NOMO-1 treated with dmso at 0.1 percent for 144 hours (cell line): ENCODE measurements around the gene KRTAP5-9.
"Not testable (repeated sequence)": the region's sequence is repeated elsewhere in the genome, so short reads cannot be mapped to it uniquely, and the experiment has no call there.

ENCODE experiments used
- DNase-seq: peaks from one replicate; lab custom pipeline; 2025; ENCODE audit not compliant: unreplicated experiment; lab: John Stamatoyannopoulos, UW

KRTAP5-9 gene

DNA sequence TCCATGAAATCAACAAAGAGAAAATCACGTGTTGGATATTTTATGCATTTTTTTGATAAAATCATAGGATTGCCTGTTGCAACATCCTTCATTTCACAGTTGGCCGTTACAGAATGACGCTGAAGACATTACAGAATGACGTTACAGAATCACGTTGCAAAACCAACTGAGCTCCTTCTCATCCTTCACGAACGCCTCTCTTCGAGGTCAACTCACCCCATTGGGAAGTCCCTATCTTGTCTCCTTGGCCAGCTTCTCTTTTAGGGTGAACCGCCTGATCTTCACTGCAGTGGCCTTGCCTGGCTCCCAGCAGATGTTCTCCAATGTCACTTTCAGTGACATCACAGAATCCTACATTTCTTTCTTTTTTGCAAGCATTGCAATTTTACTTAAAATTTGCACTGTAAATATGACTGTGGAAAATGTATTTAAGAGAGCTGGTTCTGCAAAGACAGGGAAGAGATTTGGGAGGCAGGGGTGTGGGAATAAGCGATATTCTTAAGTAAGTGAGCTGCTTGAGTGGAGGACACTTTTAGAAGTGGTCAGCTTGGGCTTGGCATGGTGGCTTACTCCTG, 16.1 kb upstream of the KRTAP5-9 start:
- no peak for DNase-seq

DNA sequence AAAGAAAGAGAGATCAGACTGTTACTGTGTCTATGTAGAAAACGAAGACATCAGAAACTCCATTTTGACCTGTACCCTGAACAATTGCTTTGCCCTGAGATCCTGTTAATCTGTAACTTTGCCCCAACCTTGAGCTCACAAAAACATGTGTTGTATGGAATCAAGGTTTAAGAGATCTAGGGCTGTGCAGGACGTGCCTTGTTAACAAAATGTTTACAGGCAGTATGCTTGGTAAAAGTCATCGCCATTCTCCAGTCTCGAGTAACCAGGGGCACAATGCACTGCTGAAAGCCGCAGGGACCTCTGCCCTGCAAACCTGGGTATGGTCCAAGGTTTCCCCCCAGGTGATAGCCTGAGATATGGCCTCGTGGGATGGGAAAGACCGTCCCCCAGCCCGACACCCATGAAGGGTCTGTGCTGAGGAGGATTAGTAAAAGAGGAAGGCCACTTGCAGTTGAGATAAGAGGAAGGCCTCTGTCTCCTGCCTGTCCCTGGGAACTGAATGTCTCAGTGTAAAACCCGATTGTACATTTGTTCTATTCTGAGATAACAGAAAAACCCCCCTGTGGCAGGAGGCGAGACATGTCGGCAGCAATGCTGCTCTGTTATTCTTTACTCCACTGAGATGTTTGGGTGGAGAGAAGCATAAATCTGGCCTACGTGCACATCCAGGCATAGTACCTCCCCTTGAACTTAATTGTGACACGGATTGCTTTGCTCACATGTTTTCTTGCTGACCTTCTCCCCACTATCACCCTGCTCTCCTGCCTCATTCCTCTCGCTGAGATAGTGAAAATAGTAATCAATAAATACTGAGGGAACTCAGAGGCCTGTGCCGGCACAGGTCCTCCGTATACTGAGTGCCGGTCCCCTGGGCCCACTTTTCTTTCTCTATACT, 13.3 kb upstream of the KRTAP5-9 start:
- not testable (repeated sequence) for DNase-seq

DNA sequence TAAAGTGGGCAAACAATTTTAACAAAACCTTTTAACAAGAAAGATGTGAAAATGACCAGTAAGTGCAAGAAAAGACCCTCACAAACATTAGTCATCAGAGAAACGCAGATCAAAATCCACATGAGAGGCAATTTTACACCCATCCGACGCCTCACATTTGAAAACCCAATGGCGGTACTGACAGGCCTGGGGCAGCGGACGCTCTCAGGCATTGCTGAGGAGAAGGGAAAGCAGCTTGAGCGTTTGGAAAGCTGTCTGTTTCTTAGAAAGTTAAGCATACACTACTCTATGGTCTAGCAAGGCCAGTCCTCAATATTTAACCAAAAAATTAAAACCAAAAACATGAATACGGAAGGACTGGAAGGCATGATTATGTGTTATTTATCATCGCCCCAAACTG, 12.4 kb upstream of the KRTAP5-9 start:
- no peak for DNase-seq

DNA sequence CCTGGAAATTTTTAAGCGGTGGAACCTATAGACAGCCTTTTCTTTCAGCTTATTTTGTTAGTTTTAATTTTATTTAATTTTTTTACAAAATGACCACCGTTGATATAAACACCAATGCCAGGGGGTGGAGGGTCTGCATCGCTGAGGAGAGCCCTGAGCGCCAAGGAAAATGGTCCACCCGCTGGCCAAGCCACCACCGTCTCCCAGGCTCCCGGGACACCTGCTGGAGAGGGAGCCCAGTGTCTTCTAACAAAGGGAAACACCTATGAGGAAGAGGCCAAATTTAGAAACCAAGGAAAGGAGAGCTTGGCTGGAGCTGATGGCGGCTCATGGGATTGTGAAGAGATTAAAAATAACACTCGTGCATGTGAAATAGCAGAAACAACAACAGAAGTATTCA, 10.7 kb upstream of the KRTAP5-9 start:
- no peak for DNase-seq

DNA sequence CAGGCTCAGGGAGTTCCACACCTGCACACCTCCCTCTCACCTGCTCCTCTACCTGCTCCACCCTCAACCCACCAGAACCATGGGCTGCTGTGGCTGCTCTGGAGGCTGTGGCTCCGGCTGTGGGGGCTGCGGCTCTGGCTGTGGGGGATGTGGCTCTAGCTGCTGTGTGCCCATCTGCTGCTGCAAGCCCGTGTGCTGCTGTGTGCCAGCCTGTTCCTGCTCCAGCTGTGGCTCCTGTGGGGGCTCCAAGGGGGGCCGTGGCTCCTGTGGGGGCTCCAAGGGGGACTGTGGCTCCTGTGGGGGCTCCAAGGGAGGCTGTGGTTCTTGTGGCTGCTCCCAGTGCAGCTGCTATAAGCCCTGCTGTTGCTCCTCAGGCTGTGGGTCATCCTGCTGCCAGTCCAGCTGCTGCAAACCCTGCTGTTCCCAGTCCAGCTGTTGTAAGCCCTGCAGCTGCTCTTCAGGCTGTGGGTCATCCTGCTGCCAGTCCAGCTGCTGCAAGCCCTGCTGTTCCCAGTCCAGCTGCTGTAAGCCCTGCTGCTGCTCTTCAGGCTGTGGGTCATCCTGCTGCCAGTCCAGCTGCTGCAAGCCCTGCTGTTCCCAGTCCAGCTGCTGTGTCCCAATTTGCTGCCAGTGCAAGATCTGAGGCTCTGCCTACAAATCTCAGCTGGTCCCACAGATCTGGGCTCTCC, 10.1 kb upstream of the KRTAP5-9 start, which contains the start of gene KRTAP5-8:
Gene KRTAP5-8 (plus strand): TSS at position 49 of the 689 bp plus-strand sequence. CDS start 31 bp downstream, at position 80.
- not testable (repeated sequence) for DNase-seq

DNA sequence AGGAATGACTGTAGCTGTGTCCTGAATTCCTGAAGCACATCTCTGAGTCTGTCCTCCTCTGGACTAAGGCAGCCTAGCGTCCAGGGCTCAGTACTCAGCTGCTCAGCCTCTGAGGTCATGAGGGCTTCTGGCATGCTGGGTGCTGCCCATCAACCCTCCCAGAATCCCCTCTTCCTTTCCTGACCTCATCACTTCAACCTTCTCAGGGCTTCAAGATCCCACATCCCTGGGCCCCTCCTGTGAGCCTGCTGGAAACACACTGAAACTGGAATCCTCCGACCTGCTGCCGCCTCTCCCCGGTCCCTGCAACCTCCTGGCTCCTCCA, 9.6 kb upstream of the KRTAP5-9 start:
- no peak for DNase-seq

DNA sequence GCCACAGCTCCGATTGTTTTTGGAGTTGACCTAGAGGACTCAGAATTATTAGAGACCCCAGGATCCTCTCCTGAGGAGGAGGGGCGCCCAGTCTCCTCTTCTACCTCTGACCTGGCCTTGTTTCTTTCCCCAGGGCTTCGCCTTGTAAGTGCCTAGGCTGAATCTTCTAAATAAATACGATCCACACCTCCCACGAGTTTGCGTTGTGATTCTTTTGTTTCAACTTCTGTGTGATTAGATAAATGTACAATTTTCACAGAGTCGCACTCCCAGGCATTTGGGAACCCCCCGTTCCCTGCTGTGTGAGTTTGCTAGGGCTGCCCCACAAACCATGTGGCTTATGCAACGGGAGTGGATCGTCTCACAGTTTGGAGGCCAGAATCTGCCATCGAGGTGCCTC, 9.2 kb upstream of the KRTAP5-9 start:
- no peak for DNase-seq

DNA sequence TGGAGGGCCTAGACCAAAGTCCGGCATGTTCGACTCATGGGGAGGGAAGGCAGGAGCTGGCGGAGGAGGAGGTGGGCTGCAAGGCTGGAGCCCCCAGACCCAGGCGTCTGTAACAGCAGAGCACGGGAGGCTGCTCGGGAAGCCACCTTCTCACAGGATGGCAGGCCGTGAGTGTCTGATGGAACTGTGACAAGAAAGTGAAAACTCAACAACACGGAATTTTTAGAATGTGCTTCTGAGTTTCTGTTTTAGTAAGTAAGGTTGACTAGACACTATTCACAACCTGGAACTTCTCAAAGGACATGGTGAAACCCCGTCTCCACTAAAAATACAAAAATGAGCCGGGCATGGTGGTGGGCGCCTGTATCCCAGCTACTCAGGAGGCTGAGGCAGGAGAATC, 8.2 kb upstream of the KRTAP5-9 start:
- DNase-seq: not testable (repeated sequence)

DNA sequence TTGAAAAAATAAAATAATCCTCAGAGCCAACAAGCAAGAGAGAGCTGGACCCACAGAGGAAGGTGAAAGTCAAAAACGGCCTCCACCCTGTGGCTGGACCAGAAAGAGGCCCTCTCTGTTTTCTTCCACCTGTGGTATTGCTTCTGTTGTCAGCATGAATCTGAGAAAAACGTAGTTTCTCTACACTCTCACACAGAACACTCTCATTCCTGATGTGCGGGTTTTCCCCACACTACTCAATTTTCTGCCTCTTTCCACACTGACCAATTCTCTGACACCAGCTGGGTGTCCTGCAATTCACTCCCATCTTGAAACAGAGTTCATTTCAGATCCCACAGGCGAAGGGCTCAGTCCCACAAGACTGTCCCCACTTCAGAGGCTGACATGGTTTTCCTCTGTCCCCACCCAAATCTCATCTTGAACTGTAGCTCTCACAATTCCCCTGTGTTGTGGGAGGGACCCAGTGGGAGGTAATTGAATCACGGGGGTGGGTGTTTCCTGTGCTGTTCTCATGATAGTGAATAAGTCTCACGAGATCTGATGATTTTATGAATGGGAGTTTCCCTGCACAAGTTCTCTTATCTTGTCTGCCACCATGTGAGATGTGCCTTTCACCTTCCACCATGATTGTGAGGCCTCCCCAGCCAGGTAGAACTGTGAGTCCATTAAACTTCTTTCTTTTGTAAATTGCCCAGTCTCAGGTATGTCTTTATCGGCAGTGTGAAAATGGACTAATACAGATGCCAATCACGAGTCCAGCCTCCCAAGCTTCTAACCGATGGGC, 7.5 kb upstream of the KRTAP5-9 start:
- DNase-seq: not testable (repeated sequence)

DNA sequence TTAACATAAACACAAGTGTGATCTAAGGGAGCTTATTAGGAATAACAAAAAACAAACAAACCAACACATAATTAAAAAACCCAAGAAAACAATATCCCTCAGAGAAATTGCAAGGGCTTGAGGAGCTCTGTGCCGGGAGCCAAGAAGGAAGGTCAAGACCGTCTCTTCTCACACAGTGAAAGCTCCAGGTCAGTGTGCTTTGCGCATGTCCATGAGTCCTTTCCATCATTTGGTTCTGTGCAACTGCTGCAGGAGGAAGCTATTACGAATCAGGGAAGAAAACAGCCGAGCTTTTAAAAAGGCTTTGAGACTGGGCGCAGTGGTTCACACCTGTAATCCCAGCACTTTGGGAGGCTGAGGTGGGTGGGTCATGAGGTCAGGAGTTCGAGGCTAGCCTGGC, 5.8 kb upstream of the KRTAP5-9 start:
- DNase-seq: no peak

DNA sequence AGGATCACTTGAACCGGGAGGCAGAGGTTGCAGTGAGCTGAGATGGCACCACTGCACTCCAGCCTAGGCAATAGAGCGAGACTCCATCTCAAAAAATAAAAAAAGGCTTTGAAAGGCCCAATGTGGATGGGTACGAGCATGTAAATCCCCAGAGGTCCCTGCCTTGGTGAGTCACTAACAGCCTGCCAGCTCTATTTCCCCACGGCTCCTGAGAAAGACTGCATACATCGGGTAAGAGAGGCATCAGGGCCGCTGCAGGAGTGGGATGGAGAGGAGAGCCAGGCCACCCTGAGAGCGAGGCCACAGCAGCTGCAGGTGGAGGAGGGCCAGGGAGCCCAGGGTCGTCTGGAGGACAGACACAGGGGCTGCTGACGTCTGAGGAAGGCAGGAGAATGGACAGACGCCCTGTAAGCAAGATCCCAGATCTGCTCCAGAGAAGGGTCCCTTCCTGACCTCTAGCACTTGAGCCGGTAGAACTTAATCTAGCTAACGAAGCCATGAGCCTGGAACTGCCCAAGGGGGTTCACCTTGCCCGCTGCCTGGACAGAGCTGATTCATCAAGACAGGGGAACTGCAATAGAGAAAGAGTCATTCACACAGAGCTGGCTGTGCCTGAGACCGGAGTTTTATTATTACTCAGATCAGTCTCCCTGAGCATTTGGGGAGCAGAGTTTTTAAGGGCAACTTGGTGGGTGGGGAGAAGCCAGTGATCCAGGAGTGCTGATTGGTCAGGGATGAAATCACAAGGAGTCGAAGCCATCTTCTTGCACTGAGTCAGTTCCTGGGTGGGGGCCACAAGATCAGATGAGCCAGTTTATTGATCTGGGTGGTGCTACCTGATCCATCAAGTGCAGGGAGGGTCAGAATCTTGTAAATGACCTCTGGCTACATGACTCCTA, 5.1 kb upstream of the KRTAP5-9 start:
- no peak for DNase-seq

DNA sequence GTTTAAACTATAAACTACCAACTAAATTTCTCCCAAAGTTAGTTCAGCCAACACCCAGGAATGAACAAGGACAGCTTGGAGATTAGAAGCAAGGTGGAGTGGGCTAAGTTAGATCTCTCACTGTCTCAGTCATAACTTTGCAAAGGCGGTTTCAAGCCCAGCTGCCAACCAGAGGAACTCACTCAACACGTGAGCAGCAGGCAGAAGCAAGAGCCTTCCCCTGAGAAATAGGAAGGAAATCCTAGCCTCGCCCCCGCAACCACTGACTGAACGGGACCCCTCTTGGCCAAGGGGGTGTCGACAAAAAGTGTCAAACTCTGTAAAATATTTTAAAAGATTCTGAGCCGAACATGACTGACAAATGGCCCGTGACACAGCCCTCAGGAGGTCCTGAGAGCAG, 4.4 kb upstream of the KRTAP5-9 start:
- DNase-seq: no peak

DNA sequence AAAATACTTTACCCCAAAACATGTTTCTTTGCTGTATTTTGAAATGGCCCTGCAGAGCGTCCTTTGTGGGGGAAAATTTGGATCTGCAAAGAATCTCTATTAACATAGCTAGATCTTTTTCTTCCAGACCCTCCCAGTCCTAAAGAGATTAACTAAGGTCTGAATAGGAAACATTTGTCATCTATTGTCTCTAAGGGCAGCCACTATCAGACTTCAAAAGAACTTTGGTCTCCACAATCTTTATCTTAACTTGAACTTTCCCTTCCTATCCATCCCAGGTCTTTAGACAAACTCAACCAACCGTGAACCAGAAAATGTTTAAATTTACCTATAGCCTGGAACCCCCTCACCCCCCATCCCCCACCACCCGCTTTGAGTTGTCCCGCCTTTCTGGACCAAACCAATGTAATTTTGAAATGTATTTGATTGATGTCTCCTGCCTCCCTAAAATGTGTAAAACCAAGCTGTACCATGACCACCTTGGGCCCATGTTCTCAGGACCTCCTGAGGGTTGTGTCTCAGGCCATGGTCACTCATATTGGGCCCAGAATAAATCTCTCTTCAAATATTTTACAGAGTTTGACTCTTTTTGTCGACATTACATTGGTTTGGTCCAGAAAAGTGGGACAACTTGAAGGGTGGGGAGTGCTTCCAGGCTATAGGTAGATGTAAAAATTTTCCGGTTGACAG, 3.5 kb upstream of the KRTAP5-9 start:
- no peak for DNase-seq

DNA sequence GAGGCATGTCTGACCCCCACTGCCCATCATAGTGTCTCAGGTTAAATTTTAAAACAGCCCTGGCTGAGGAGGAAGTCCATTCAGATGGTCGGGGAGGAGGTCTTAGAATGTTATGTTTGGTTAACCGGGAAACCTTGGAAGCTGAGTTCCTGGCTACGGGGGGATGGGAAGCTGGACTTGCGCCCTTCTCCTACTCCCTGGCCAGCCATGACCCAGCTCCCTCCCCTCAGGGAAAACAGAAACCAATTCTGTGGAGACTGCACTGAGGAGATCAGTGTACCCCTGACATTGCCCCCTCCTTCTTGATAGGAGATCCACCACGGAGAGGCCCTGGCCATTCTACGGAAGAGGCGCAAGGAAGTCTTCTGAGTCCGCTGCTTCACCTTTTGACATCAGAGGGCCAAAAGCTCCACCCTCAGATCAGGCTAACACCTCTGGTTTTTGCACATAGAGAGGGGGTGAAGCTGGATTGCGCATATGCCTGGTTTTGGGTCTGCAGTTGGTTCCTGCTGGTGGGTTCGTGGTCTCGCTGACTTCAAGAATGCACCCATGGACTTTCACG, 2.7 kb upstream of the KRTAP5-9 start:
- DNase-seq: no peak

DNA sequence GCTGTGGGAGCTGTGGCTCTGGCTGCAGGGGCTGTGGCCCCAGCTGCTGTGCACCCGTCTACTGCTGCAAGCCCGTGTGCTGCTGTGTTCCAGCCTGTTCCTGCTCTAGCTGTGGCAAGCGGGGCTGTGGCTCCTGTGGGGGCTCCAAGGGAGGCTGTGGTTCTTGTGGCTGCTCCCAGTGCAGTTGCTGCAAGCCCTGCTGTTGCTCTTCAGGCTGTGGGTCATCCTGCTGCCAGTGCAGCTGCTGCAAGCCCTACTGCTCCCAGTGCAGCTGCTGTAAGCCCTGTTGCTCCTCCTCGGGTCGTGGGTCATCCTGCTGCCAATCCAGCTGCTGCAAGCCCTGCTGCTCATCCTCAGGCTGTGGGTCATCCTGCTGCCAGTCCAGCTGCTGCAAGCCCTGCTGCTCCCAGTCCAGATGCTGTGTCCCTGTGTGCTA, 514 bp downstream of the KRTAP5-9 start:
- no peak for DNase-seq

DNA sequence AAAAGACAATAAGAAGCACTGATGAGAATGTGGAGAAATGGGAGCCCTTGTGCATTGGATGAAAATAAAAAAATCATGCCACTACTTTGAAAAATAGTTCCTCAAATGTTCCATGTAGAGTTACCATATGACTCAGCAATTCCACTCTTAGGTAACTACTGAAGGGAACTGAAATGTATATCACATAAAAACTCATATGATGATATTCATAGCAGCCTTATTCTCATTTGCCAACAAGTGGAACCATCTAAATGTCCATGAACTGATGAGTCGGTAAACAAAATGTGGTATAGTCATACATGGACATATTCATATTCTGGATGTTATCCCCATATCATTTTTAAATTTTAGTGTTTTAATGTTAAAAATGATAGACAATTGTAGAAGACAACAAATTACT, 3.5 kb downstream of the KRTAP5-9 start:
- no peak for DNase-seq

DNA sequence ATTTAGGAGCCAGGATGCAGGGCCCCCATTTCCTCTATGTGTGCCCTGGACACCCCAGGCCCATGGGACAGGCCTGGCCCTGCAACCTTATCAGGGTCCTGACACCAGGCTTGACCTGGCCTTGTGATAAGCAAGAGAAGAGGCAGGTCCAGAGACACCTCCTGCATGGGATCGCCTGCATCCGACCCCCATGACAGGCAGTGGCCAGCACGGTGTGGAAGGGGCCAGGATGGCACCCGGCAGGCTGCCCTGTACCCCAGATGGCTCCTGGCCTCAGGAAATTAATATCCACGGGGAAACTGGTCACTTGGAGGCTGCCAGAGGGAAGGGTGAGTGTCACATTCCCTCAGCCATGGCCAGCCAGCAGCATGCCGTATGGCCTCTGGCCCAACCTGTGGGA, 6.8 kb downstream of the KRTAP5-9 start:
- DNase-seq: no peak

DNA sequence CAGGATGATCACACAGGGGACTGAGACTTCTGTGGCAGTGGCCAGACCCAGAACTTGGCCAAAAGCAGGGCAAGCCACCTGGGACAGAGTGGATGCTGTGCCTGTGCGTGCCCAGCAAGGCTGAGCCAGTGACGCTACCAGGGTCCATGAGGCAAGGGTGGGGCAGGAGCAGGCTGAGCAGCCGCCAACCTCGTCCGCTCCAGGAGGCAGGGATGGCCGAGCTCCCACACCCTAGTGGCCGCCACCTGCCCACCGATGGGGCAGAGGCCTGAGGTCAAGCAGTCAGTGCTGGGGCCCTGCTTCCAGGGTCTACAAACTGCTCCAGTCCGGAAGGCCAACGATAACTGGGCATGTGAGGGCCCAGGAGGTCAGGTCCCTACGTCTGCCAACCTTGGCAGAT, 7.3 kb downstream of the KRTAP5-9 start:
- DNase-seq: no peak

DNA sequence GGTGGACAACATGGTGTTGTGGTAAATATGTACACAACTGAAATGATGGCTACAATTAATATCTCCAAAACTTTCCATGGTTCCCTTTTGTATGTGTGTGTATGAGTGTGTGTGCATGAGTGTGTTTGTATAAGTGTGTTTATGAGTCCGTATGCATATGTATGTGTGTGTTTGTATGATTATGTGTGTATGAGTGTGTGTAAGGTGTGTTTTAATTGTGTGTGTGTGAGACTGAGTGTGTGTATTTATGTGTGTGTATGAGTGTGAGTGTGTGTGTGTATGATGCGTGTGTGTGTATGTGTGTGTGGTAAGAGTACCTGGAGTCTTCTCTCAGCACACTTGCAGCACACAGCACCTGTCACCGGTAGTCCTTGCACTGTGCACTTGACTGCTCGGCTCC, 7.8 kb downstream of the KRTAP5-9 start:
- DNase-seq: no peak
